NCI-H2227 treated with DMSO at 0.1 percent for 48 hours (cell line): ENCODE results near the gene B3GAT1.
A peak's percentile ranks its signal among the peaks of the same experiment; 100 is the strongest.

ENCODE experiments used
- DNase-seq: peaks from one replicate; lab custom pipeline; 2025; lab: John Stamatoyannopoulos, UW

B3GAT1 gene

GRCh38 chr11:134390706-134391569 is 21.1 kb downstream of the B3GAT1 start:
- DNase-seq, result no peak

DNA sequence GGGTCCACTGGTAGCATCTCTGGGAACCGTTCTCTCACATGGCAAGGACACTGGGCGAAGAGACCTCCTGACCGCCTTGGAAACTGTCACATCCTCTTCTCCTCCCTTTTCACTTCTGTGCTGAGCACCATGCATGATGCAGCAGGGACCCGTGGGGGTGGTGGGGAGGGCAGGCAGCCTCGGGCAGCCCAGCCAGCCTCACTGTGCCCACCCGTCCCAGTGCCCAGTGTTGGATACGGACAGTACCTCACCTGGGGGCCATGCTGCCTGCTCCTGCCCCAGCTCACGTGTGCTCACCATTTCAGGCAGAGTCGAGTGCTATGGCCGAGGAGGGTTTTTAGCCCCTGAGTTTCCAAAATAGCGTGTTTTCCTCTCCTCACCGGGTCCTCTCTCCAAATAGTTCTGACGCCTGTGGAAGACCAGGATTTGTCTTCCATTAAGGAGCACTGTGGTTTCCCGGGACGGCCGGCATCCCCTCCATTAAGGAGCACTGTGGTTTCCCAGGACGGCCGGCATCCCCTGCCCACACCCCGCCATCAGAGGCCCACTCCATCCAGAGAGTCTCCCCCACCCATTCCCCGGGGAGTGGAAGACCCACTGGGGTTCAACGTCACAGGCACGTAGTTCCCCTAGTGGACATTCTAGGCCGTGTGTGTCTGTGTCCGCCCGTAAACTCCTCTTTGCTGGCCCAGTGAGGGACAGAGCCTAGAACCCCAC is 22.4 kb downstream of the B3GAT1 start:
- no peak for DNase-seq

DNA sequence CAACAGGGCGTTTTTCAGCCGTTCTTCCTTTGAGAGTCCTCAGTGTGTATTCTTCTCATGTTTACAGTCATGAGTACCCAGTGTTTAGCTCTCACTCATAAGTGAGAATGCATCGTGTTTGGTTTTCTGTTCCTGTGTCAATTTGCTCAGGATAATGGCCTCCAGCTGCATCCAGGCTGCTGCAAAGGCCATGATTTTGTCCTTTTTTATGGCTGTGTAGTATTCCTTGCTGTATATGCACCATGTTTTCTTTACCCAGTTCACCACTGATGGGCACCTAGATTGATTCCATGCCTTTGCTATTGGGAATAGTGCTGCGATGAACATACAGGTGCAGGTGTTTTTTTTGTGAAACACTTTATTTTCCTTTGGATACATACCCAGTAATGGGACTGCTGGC is 23.5 kb downstream of the B3GAT1 start:
- no peak for DNase-seq

- no peak for DNase-seq
Observed at GRCh38 chr11:134387501-134387900, 24.5 kb downstream of the B3GAT1 start.

GRCh38 chr11:134386945-134387344 is 25.1 kb downstream of the B3GAT1 start:
- DNase-seq, result no peak

GRCh38 chr11:134385774-134386565 is 26.1 kb downstream of the B3GAT1 start:
- DNase-seq, result peak; percentile 57

DNA sequence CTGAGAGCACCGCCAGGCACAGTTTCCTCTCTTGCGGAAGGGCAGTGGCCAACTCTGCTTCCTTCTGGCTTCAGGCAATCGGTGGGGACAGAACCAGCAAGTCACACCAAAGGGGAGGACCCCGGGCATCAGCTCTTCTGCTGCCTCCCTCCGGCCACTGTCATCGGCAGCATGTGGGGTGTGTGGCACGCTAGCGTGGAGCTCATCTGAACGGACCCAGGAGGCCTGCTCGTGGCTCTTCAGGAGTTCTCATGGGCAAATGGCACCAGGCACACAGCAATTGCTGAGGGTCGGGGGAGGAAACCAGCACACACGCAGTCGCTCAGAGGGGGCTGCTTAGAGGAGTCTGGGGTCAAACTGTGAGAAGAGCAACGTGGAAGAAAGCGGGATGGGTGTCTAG is 26.9 kb downstream of the B3GAT1 start:
- no peak for DNase-seq

DNA sequence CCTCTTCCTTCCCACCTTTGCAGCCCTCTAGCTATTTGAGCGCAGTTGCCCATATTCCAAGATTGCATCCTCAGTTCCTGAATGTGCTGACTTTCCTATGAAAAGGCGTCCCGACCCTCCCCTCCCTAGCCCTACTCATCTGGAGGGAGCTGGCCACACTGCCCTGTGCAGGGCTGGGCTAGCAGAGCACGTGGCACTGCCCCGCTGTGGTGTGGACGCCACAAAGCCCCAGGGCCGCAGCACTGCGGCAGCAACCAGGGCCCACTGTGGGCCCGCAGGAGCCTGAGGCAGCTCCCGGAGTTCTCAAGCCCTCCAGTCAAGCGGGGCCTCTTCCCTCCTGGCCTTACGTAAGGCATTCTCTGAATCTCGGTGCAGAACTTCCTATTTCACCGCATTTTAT is 27.6 kb downstream of the B3GAT1 start:
- DNase-seq, result no peak

DNA sequence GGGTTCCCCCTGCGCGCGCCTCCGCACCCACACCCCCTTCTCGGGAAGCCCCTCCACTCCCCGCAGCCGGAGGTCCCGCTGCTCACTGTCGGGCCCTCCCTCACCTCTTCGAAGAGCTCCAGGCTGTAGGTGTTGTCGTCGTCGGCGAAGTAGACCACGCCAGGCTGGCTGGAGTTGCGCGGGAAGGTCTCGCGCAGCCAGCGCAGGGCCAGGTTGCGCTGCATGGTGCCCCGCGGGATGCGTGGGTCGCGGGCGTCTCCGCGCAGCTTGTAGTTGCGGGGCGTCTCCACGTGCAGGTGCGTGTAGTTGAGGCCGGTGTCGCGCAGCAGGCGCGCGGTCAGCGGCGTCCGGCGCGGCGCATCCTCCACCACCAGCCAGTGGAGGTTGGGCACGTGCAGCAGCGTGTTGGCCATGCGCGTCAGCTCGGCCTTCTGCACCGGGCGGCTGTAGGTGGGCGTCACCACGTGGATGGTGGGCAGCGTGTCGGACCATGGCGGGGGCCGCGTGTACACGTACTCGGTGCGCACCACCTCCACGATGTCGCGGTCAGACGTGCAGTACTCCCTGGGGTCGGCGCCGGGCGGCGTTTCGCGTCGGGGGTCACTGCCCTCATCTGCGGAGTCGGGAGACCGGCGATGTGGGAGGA is 28.3 kb downstream of the B3GAT1 start:
- DNase-seq, result no peak

DNA sequence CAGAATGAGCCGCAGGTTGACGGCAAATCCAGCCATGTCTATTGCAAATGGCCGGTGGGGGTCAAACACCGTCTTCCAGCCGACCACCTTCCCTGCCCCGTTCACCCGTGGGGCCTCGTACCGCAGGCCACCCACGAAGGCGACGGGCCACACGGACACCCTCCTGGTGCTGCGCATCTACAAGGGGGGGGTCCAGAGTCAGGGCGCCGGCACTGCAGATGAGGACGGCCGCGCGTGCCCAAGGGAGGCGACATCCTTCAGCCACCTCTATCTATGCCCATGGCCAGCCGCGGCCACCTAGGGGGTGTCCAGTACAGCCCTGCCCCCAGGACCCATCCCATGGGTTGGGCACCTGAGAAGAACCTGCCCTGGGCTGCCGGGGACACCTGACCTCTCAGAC is 29.2 kb downstream of the B3GAT1 start:
- DNase-seq, result no peak

DNA sequence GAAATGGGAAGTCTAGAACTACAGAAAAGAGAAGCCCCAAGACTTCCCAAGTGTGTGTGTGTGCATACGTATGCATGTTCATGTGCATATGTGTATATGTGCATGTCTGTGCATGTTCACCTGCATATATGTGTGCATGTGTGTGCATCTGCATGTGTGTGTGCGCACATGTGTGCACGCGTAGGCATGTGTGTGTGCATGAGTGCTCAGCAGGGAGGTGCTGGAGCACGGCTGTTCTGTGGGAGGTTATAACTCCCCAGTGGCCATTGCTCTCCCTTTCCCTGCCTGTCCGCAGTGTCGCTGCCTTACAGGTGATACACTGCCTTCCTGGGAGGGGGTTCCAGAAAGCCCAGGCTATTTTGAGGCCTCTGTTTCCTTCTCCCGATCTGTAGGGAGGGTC is 29.8 kb downstream of the B3GAT1 start:
- no peak for DNase-seq

GRCh38 chr11:134380785-134381184 is 31.3 kb downstream of the B3GAT1 start:
- no peak for DNase-seq

DNA sequence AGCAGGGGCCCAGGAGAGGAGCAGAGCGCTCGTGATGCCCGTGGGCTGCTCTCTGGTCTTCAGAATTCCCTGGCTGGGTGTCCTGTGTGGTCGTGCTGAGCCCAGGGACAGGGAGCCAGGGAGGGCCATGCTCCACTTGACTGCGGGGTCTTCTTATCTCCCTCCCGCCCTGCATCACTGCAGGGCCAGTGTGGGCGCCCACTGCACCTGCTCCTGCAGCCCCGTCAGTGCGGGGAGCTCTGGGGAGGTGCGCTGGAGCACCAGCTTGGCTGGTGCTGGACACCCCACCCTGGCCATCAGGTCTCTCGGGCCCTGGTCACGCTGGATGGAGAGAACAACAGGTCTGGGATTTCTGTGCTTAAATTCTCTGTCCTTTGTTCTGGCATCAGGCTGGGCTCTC is 31.8 kb downstream of the B3GAT1 start:
- no peak for DNase-seq

DNA sequence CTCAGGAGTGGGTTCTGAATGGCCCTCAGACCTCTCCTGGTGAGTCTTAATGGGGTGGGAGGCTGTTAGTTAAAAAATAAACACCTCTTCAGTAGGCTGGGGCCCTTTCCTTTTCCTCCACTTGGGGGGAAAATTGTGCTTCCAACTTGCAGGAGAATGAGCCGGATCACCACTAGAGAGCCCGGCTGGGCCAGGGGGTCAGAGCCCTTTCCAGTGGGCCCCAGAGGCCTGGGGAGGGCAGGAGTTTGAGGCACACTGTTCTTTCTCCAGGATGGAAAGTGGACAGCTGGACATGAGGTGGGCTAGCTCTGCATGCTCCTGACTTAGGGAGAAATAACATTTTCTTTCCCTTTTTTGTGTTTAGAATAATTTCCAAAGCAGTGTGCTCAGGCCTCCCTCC is 32.8 kb downstream of the B3GAT1 start:
- DNase-seq, result no peak

GRCh38 chr11:134377876-134378275 is 34.2 kb downstream of the B3GAT1 start:
- DNase-seq, result no peak

GRCh38 chr11:134376150-134376921 is 35.7 kb downstream of the B3GAT1 start:
- no peak for DNase-seq

- no peak for DNase-seq
Observed at GRCh38 chr11:134374891-134375550, 37.0 kb downstream of the B3GAT1 start.

DNA sequence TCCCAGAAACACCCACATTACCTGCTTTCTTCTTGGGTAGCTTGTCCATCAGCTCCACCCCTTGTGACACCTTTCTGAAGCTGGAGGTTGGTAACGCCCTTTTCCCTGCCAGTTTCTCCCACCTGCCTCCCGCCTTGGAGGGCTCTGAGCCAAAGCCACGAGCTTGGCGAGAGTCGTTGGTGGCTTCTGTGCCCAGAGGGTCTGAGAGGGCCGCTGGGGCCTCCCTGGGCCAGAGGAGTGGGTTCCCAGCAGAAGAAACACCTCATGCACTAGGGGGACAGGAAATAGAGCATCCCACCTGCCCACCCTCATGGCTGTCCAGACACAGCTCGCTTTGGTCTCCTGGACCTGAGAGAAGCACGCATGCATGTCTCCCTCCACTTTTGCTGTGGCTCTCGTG is 37.9 kb downstream of the B3GAT1 start:
- no peak for DNase-seq

DNA sequence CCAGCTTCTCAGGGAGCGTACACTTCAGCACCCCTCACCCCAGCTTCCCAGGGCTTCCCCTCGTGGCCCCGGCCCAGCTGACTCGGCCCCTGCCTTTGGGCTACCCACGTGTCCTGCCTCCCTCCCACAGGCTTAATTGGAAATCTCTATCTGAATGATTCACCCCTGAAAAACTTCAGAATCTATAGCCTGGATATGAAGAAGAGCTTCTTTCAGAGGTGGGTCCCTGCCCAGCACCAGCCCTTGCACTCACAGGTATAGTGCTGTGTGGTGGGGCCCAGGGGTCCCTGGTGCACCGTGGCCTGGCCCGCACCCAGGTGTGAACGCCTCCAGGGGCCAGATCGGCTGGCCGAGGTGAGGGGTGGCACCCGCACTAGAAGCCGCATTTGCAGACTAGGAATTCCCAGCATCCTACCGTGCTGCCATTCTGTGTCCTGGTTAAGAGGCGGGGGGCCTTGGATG is 38.4 kb downstream of the B3GAT1 start:
- no peak for DNase-seq

GRCh38 chr11:134372961-134373360 is 39.1 kb downstream of the B3GAT1 start:
- DNase-seq, result no peak

DNA sequence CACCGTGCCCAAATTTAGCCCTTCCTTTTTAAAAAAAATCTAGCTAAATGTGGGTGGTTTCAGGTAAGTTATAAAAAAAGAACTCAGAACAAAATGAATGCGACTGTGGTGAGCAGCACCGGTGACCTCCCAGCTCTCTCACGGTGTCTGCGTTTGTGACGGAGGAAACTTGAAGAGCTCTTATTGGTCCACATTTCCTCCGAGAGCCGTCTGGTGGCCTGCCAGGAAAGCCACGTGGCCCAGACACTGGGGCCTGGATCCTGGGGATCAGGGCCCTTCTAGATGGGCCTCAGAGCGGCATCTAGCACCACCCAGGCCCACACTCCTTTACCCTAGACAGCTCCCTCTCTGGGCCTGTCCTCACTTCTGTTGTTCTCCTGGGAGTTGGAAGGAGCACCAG is 39.5 kb downstream of the B3GAT1 start:
- DNase-seq, result no peak
